Measurements from ENCODE around the gene ADORA1. TPM values are rescaled to one million over a fixed set of nuclear protein-coding genes. Genes with fewer than 3 reads are reported as not detected.

Gene ADORA1
- total RNA-seq, 2 experiments from 2014 or later: not detected

- CTCF ChIA-PET: no interaction called here
- H3K36me3 Mint-ChIP-seq: no peaks in the 10 kb centered on the region
- peaks cover 3% of the 10 kb centered on the region for H3K27me3 Mint-ChIP-seq
- DNase-seq: no peak
- no peaks in the 10 kb centered on the region for H3K9me3 Mint-ChIP-seq (ENCODE audit: low read depth)
- no peak overlapping the region for H3K27ac Mint-ChIP-seq
- ATAC-seq: no peak
- no peak overlapping the region for H3K4me3 Mint-ChIP-seq
- H3K4me1 Mint-ChIP-seq: no peaks in the 10 kb centered on the region
Measured at GRCh38 chr1:203143641-203144040, 16.1 kb downstream of the ADORA1 start.

- no peak overlapping the region for H3K27ac Mint-ChIP-seq
- CTCF ChIA-PET: interaction anchor here (1.4 kb wide), 1 partner anchor 28 kb away, joined by 3 read pairs; no protein-coding TSS in a partner anchor
- H3K4me1 Mint-ChIP-seq: no peaks in the 10 kb centered on the region
- DNase-seq (no peak), ATAC-seq (no peak)
- no peak overlapping the region for H3K4me3 Mint-ChIP-seq
- peaks cover 8% of the 10 kb centered on the region for H3K27me3 Mint-ChIP-seq
- no peaks in the 10 kb centered on the region for H3K36me3 Mint-ChIP-seq
- H3K9me3 Mint-ChIP-seq (ENCODE audit: low read depth): no peaks in the 10 kb centered on the region
Measured at GRCh38 chr1:203144661-203145060, 17.1 kb downstream of the ADORA1 start.

GRCh38 chr1:203145321-203146041 lies 18.0 kb downstream of the ADORA1 start:
- no peak overlapping the region for H3K4me3 Mint-ChIP-seq
- no peak overlapping the region for H3K27ac Mint-ChIP-seq
- H3K27me3 Mint-ChIP-seq: peaks cover 8% of the 10 kb centered on the region
- H3K4me1 Mint-ChIP-seq: no peaks in the 10 kb centered on the region
- H3K36me3 Mint-ChIP-seq: no peaks in the 10 kb centered on the region
- ATAC-seq (no peak), DNase-seq (no peak)
- CTCF ChIA-PET: interaction anchor here (1.4 kb wide), 1 partner anchor 27 kb away, joined by 3 read pairs; no protein-coding TSS in a partner anchor
- no peaks in the 10 kb centered on the region for H3K9me3 Mint-ChIP-seq (ENCODE audit: low read depth)

GRCh38 chr1:203146042-203146369 lies 18.5 kb downstream of the ADORA1 start:
- Mint-ChIP-seq H3K4me3 (no peak overlapping the region), H3K27ac (no peak overlapping the region), H3K36me3 (no peaks in the 10 kb centered on the region), H3K4me1 (no peaks in the 10 kb centered on the region), H3K9me3 (ENCODE audit: low read depth) (no peaks in the 10 kb centered on the region), H3K27me3 (peaks cover 8% of the 10 kb centered on the region)
- CTCF ChIA-PET: no interaction called here
- no peak for ATAC-seq
- no peak for DNase-seq

GRCh38 chr1:203146537-203146936 lies 19.0 kb downstream of the ADORA1 start:
- no peak for ATAC-seq
- H3K27ac Mint-ChIP-seq: no peak overlapping the region
- H3K9me3 Mint-ChIP-seq (ENCODE audit: low read depth): no peaks in the 10 kb centered on the region
- CTCF ChIA-PET: interaction anchor here (1.5 to 2.4 kb wide), 2 partner anchors 25 to 106 kb away, joined by 3 to 9 read pairs; no protein-coding TSS in a partner anchor
- H3K36me3 Mint-ChIP-seq: no peaks in the 10 kb centered on the region
- DNase-seq: no peak
- H3K27me3 Mint-ChIP-seq: peaks cover 8% of the 10 kb centered on the region
- no peak overlapping the region for H3K4me3 Mint-ChIP-seq
- H3K4me1 Mint-ChIP-seq: no peaks in the 10 kb centered on the region

GRCh38 chr1:203147376-203147775 lies 19.9 kb downstream of the ADORA1 start:
- Mint-ChIP-seq H3K36me3 (no peaks in the 10 kb centered on the region), H3K4me1 (no peaks in the 10 kb centered on the region), H3K27me3 (peaks cover 5% of the 10 kb centered on the region), H3K9me3 (ENCODE audit: low read depth) (no peaks in the 10 kb centered on the region), H3K27ac (no peak overlapping the region), H3K4me3 (no peak overlapping the region)
- CTCF ChIA-PET: interaction anchor here (1.5 to 2.4 kb wide), 2 partner anchors 24 to 107 kb away, joined by 3 to 9 read pairs; no protein-coding TSS in a partner anchor
- DNase-seq: no peak
- no peak for ATAC-seq

GRCh38 chr1:203148127-203148526 lies 20.6 kb downstream of the ADORA1 start:
- DNase-seq: no peak
- no peaks in the 10 kb centered on the region for H3K36me3 Mint-ChIP-seq
- peaks cover 8% of the 10 kb centered on the region for H3K27me3 Mint-ChIP-seq
- H3K4me3 Mint-ChIP-seq: no peak overlapping the region
- H3K4me1 Mint-ChIP-seq: no peaks in the 10 kb centered on the region
- no peak for ATAC-seq
- CTCF ChIA-PET: interaction anchor here (1.1 to 2.4 kb wide), 5 partner anchors 20 to 109 kb away, joined by 3 to 9 read pairs (median 3); no protein-coding TSS in a partner anchor
- no peak overlapping the region for H3K27ac Mint-ChIP-seq
- no peaks in the 10 kb centered on the region for H3K9me3 Mint-ChIP-seq (ENCODE audit: low read depth)

DNA sequence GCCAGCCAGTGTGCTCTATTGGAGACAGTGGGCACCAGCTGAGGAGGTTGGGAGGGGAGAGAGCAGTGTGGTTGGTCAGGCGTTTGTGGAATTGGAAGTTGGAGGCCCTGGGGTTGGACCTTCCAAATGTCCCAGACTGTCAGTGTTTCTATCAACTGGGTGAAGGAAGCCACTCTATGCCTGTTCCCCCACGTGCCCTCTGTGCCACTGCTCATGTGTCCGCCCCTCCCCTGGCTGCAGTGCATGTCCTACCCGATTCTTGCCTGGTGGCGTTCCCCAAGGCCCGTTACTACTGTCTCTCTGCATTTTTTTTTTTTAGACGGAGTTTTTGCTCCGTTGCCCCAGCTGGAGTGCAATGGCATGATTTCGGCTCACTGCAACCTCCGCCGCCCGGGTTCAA lies 21.1 kb downstream of the ADORA1 start:
- H3K36me3 Mint-ChIP-seq: no peaks in the 10 kb centered on the region
- ATAC-seq (no peak), DNase-seq (no peak)
- no peak overlapping the region for H3K27ac Mint-ChIP-seq
- CTCF ChIA-PET: interaction anchor here (1.0 to 2.4 kb wide), 5 partner anchors 16 to 109 kb away, joined by 3 to 9 read pairs (median 3); no protein-coding TSS in a partner anchor
- H3K4me1 Mint-ChIP-seq: no peaks in the 10 kb centered on the region
- H3K27me3 Mint-ChIP-seq: peaks cover 8% of the 10 kb centered on the region
- H3K4me3 Mint-ChIP-seq: no peak overlapping the region
- no peaks in the 10 kb centered on the region for H3K9me3 Mint-ChIP-seq (ENCODE audit: low read depth)

- CTCF ChIA-PET: interaction anchor here (1.0 to 2.4 kb wide), 5 partner anchors 17 to 110 kb away, joined by 3 to 9 read pairs (median 3); no protein-coding TSS in a partner anchor
Measured at GRCh38 chr1:203149188-203149840, 21.8 kb downstream of the ADORA1 start.

GRCh38 chr1:203150511-203151297 lies 23.2 kb downstream of the ADORA1 start:
- Mint-ChIP-seq H3K36me3 (no peaks in the 10 kb centered on the region), H3K27me3 (peaks cover 8% of the 10 kb centered on the region), H3K27ac (no peak overlapping the region), H3K4me1 (no peaks in the 10 kb centered on the region), H3K4me3 (no peak overlapping the region), H3K9me3 (ENCODE audit: low read depth) (no peaks in the 10 kb centered on the region)
- ATAC-seq (no peak), DNase-seq (no peak)
- CTCF ChIA-PET: no interaction called here

More at GRCh38 chr1:203149188-203149840, 21.8 kb downstream of the ADORA1 start:
- Mint-ChIP-seq H3K27ac (no peak overlapping the region), H3K9me3 (ENCODE audit: low read depth) (no peaks in the 10 kb centered on the region), H3K4me1 (no peaks in the 10 kb centered on the region), H3K4me3 (no peak overlapping the region), H3K27me3 (peaks cover 8% of the 10 kb centered on the region), H3K36me3 (no peaks in the 10 kb centered on the region)
- DNase-seq (no peak), ATAC-seq (no peak)

GRCh38 chr1:203151362-203152157 lies 24.0 kb downstream of the ADORA1 start:
- no peak overlapping the region for H3K27ac Mint-ChIP-seq
- CTCF ChIA-PET: interaction anchor here (1.2 to 1.8 kb wide), 3 partner anchors 21 to 187 kb away, joined by 4 read pairs; no protein-coding TSS in a partner anchor

DNA sequence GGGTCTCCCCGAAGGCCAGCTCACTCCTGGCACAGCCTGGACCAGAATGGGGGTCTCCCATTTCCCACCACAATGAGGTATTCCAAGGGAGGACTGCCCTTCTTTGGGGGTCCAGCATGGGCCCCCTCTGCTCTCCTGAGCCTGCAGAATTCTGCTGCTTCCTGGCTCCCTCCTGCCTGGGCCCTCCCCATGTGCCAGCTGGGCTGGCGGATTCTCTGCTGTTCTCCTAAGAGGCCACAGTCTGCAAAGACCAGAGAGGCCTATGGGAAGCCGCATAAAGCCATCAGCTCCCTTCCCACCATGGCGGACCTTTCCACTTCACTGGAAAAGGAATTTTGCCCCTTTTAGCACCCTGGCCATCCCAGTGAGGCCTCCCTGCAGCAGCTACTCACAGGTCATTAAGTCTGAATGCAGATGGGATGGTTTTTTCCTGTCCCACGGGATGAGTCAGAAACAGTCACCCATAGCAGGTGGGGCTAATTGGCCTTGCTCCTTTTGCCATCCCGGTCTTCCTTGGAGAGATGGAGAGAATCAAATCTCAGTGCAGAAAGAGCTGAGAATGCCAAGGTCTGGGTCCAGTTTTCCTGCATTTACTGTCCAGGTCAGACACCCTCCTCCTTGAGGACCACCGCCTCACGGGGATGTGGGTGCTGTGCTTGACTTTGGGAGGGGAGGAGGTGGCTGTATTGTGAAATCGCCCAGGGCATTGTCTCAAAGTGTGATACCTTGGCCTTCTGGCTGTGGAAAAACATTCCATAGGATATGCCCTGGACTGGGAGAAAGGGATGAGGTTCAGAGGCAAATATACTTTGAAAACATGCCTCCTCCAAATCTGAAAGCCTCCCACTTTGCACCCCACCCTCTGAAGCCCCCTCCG lies 24.9 kb downstream of the ADORA1 start:
- no peaks in the 10 kb centered on the region for H3K9me3 Mint-ChIP-seq (ENCODE audit: low read depth)
- DNase-seq (no peak), ATAC-seq (no peak)
- no peak overlapping the region for H3K4me3 Mint-ChIP-seq
- CTCF ChIA-PET: interaction anchor here (1.2 to 1.8 kb wide), 3 partner anchors 20 to 186 kb away, joined by 4 read pairs; no protein-coding TSS in a partner anchor
- no peak overlapping the region for H3K27ac Mint-ChIP-seq
- H3K36me3 Mint-ChIP-seq: no peaks in the 10 kb centered on the region
- no peaks in the 10 kb centered on the region for H3K4me1 Mint-ChIP-seq
- peaks cover 14% of the 10 kb centered on the region for H3K27me3 Mint-ChIP-seq

More at GRCh38 chr1:203151362-203152157, 24.0 kb downstream of the ADORA1 start:
- Mint-ChIP-seq H3K9me3 (ENCODE audit: low read depth) (no peaks in the 10 kb centered on the region), H3K36me3 (no peaks in the 10 kb centered on the region), H3K4me1 (no peaks in the 10 kb centered on the region), H3K4me3 (no peak overlapping the region), H3K27me3 (peaks cover 12% of the 10 kb centered on the region)
- DNase-seq: no peak
- no peak for ATAC-seq

Data from activated CD8-positive, alpha-beta memory T cell treated with anti-CD3 and anti-CD28 coated beads, Interleukin-2, amount 10 ng/mL, durations not matched to agents 7 days and 5 days (primary cell).